HG03039 (cell line): Measurements from ENCODE around the gene ATXN1.
A peak's percentile ranks its signal among the peaks of the same experiment; 100 is the strongest.
"Not testable (repeated sequence)": the region's sequence is repeated elsewhere in the genome, so short reads cannot be mapped to it uniquely, and the experiment has no call there.

Experiments used
- ATAC-seq: cut with Tn5 transposase; IDR thresholded peaks from one replicate; pipeline ENCODE4 v1.9.1; 2021; ENCODE audit warnings: mild to moderate bottlenecking, moderate library complexity; ENCODE audit not compliant: unreplicated experiment

ATXN1 gene

GRCh38 chr6:16702627-16703378 is 58.5 kb downstream of the ATXN1 start:
- not testable (repeated sequence) for ATAC-seq

- ATAC-seq: no peak
Observed at GRCh38 chr6:16700916-16701234, 60.4 kb downstream of the ATXN1 start.

- ATAC-seq: no peak
Observed at GRCh38 chr6:16700202-16700915, 60.9 kb downstream of the ATXN1 start.

- no peak for ATAC-seq
Observed at GRCh38 chr6:16698997-16699868, 62.0 kb downstream of the ATXN1 start.

GRCh38 chr6:16698162-16698533 is 63.1 kb downstream of the ATXN1 start:
- no peak for ATAC-seq

GRCh38 chr6:16697437-16698161 is 63.7 kb downstream of the ATXN1 start:
- ATAC-seq: no peak

GRCh38 chr6:16696496-16696895 is 64.8 kb downstream of the ATXN1 start:
- ATAC-seq: no peak

- peak; percentile 49 for ATAC-seq
Observed at GRCh38 chr6:16694781-16695578, 66.3 kb downstream of the ATXN1 start.

GRCh38 chr6:16691324-16691723 is 69.9 kb downstream of the ATXN1 start:
- ATAC-seq: no peak

GRCh38 chr6:16690608-16691142 is 70.6 kb downstream of the ATXN1 start:
- ATAC-seq: peak; percentile 73

- no peak for ATAC-seq
Observed at GRCh38 chr6:16689788-16690607, 71.3 kb downstream of the ATXN1 start.

GRCh38 chr6:16688984-16689636 is 72.2 kb downstream of the ATXN1 start:
- no peak for ATAC-seq

GRCh38 chr6:16688436-16688835 is 72.8 kb downstream of the ATXN1 start:
- no peak for ATAC-seq

GRCh38 chr6:16687045-16687444 is 74.2 kb downstream of the ATXN1 start:
- ATAC-seq: no peak

GRCh38 chr6:16684896-16685554 is 76.2 kb downstream of the ATXN1 start:
- ATAC-seq: no peak

GRCh38 chr6:16684195-16684689 is 77.0 kb downstream of the ATXN1 start:
- no peak for ATAC-seq

GRCh38 chr6:16683641-16684194 is 77.5 kb downstream of the ATXN1 start:
- no peak for ATAC-seq
